K562 (cell line): ENCODE data around the gene ANKZF1. TPM values are rescaled to one million over a fixed set of nuclear protein-coding genes. Genes with fewer than 3 reads are reported as not detected.
A peak's percentile ranks its signal among the peaks of the same experiment; 100 is the strongest.

Experiments
- ATAC-seq: fragments of 200-7000 bp; cut with Tn5 transposase; 3 replicates; pipeline ENCODE4 v1.9.1; 2020; ENCODE audit warnings: moderate library complexity
- BruUV-seq: library from RNA; stranded (reverse); fragments of 400-500 nt; replicated peaks from 2 replicates; lab custom pipeline; 2021; lab: Mats Ljungman, UMichigan
- CTCF ChIA-PET: fragments of 300-600 bp; formaldehyde crosslinking; extraction: SDS; loops from one replicate; lab custom pipeline; 2021; ENCODE audit warnings: low intra/inter-chr PET ratio; lab: Yijun Ruan, JAX
- POLR2A ChIA-PET: fragments of 300-600, 350-650 bp; sonication (Branson Sonifier 250); formaldehyde crosslinking; extraction: SDS; loops from one replicate; lab custom pipeline; 2021; ENCODE audit warnings: antibody characterized with exemption, inconsistent platforms; lab: Yijun Ruan, JAX
- DNase-seq, 4 experiments: peaks; one replicate each; pipeline versions ENCODE4 v3.0.0 to v3.0.0-alpha.2; 2011 to 2018; ENCODE audit warnings: low spot score in 3 of 4, mixed read lengths in 3 of 4; ENCODE audit errors: extremely low read depth in 1 of 4
- FAIRE-seq: peaks from 2 replicates; lab custom pipeline; 2011; peaks lifted over from hg19 to GRCh38; lab: Jason Lieb, UNC
- H2AFZ ChIP-seq: 2 replicates; pipeline ENCODE4 v1.6.0; 2011; ENCODE audit warnings: low read depth, low read length, control low read depth, inconsistent platforms
- H3K27ac ChIP-seq: fragments of 200-600 bp; 3 replicates; pipeline ENCODE4 v1.8.0; 2011; ENCODE audit warnings: low read depth, mild to moderate bottlenecking, control low read depth, inconsistent platforms, low read length, moderate library complexity, mixed read lengths; ENCODE audit errors: extremely low read depth
- H3K27me3 ChIP-seq, 2 experiments: fragments of 300-600 bp in 1 of 2; 2 replicates in 1 of 2; 3 replicates in 1 of 2; pipeline versions ENCODE4 v1.6.0 to v1.8.0; 2011; ENCODE audit warnings: inconsistent platforms in 2 of 2, low read length in 2 of 2, mild to moderate bottlenecking in 1 of 2, mixed read lengths in 1 of 2, moderate library complexity in 1 of 2; ENCODE audit not compliant: control insufficient read depth in 2 of 2, insufficient read depth in 2 of 2
- H3K36me3 ChIP-seq: fragments of 300-600 bp; 3 replicates; pipeline ENCODE4 v1.8.0; 2011; ENCODE audit warnings: mild to moderate bottlenecking, low read length, inconsistent platforms; ENCODE audit not compliant: control insufficient read depth, insufficient read depth
- H3K4me1 ChIP-seq, 2 experiments: fragments of 200-600 bp in 1 of 2; replicated peaks in 1 of 2; 2 replicates in 1 of 2; 3 replicates in 1 of 2; pipeline versions ENCODE4 v1.5.1 to v1.8.0; 2011; ENCODE audit warnings: inconsistent platforms in 2 of 2, low read length in 2 of 2, mild to moderate bottlenecking in 1 of 2, mixed read lengths in 1 of 2, moderate library complexity in 1 of 2; ENCODE audit not compliant: control insufficient read depth in 2 of 2, insufficient read depth in 2 of 2
- H3K4me2 ChIP-seq: 2 replicates; pipeline ENCODE4 v1.6.1; 2011; ENCODE audit warnings: low read length, control low read depth, inconsistent platforms, mixed read lengths; ENCODE audit not compliant: insufficient read depth
- H3K4me3 ChIP-seq: fragments of 200-600 bp; sonication (generic), shearing (Covaris generic); 2 replicates; pipeline ENCODE4 v1.5.1; 2016; ENCODE audit warnings: control low read depth, inconsistent platforms
- H3K79me2 ChIP-seq: fragments of 200-600 bp; 3 replicates; pipeline ENCODE4 v1.8.0; 2011; ENCODE audit warnings: low read length, inconsistent platforms; ENCODE audit not compliant: control insufficient read depth, insufficient read depth
- H3K9ac ChIP-seq, 2 experiments: 2 replicates each; pipeline versions ENCODE4 v1.6.0 to v1.6.1; 2011; ENCODE audit warnings: low read depth in 2 of 2, low read length in 2 of 2, control low read depth in 1 of 2, inconsistent platforms in 1 of 2, mild to moderate bottlenecking in 1 of 2, mixed read lengths in 1 of 2; ENCODE audit not compliant: insufficient read depth in 1 of 2
- H3K9me1 ChIP-seq: one replicate; pipeline ENCODE4 v1.6.0; 2011; ENCODE audit warnings: inconsistent platforms, mild to moderate bottlenecking, low read length, moderate library complexity; ENCODE audit not compliant: control insufficient read depth, insufficient read depth
- H3K9me3 ChIP-seq: replicated peaks from 2 replicates; pipeline ENCODE4 v1.5.1; 2011; ENCODE audit warnings: low read depth, low read length, inconsistent platforms; ENCODE audit not compliant: control insufficient read depth, insufficient read depth
- H4K20me1 ChIP-seq: replicated peaks from 2 replicates; pipeline ENCODE4 v1.6.1; 2011; ENCODE audit warnings: low read length, inconsistent platforms, mixed read lengths; ENCODE audit not compliant: control insufficient read depth, insufficient read depth
- ASH1L ChIP-seq: fragments of 450-650 bp; IDR thresholded peaks from 2 replicates; pipeline ENCODE4 v1.6.1; 2018; ENCODE audit warnings: borderline replicate concordance, mild to moderate bottlenecking, low read depth; ENCODE audit not compliant: partially characterized antibody
- CHCHD3 ChIP-seq: fragments of 250-450 bp; sonication (Bioruptor Pico); IDR thresholded peaks from 2 replicates; pipeline ENCODE4 v2.1.2; 2022; ENCODE audit warnings: mild to moderate bottlenecking
- DMBX1 ChIP-seq: fragments of 250-450 bp; sonication (Bioruptor Pico); IDR thresholded peaks from 2 replicates; pipeline ENCODE4 v1.8.0; 2022; ENCODE audit warnings: inconsistent platforms, mild to moderate bottlenecking, moderate library complexity, borderline replicate concordance
- IFI16 ChIP-seq: fragments of 250-450 bp; sonication (Bioruptor Pico); IDR thresholded peaks from 2 replicates; pipeline ENCODE4 v2.1.2; 2022; ENCODE audit warnings: mild to moderate bottlenecking, inconsistent platforms
- POLR2AphosphoS2 ChIP-seq: IDR thresholded peaks from 2 replicates; pipeline ENCODE4 v1.6.1; 2012; ENCODE audit warnings: low read length, improper control_type of control experiment
- SMARCA4 ChIP-seq: fragments of 450-650 bp; IDR thresholded peaks from 2 replicates; pipeline ENCODE4 v1.6.1; 2016
- SREBF2 ChIP-seq: sonication (generic); formaldehyde crosslinking; IDR thresholded peaks from 2 replicates; pipeline ENCODE4 v1.4.0; 2020; ENCODE audit warnings: mild to moderate bottlenecking, missing genetic modification reagents
- TBL1XR1 ChIP-seq, 2 experiments: IDR thresholded peaks; 2 replicates each; pipeline ENCODE4 v1.6.1; 2012; ENCODE audit warnings: improper control_type of control experiment in 2 of 2, low read length in 2 of 2, mild to moderate bottlenecking in 1 of 2
- ZNF140 ChIP-seq: fragments of 250-450 bp; sonication (Bioruptor Pico); IDR thresholded peaks from 2 replicates; pipeline ENCODE4 v1.8.0; 2021; ENCODE audit warnings: moderate library complexity, mild to moderate bottlenecking, inconsistent platforms
- WGBS: fragments of 100-300 bp; shearing (Covaris generic); methylation state at CpG from one replicate; pipeline ENCODE4 v1.1.6; 2016; ENCODE audit warnings: low coverage, mixed read lengths; ENCODE audit not compliant: insufficient coverage; ENCODE audit errors: missing lambda C conversion rate; 5-methylcytosine and 5-hydroxymethylcytosine counted together
- in situ Hi-C: fragments of 300-500 bp; cut with MboI; formaldehyde crosslinking; loops from 4 replicates; pipeline ENCODE4 v1.15.0; 2018; ENCODE audit warnings: inconsistent platforms, mixed read lengths
- intact Hi-C: fragments of 100-400 bp; cut with micrococcal nuclease; formaldehyde crosslinking; loops from 2 replicates; pipeline ENCODE4 v1.14.2; 2022
- polyA plus RNA-seq, 8 experiments: library from polyadenylated mRNA; depleted of rRNA in 4 of 8; stranded (reverse) in 5 of 8; unstranded in 3 of 8; fragments of >200 nt; fragmentation: Nextera tagmentation in 2 of 8; fragmentation: Illumina TruSeq in 1 of 8; extraction: Ambion mirVana in 2 of 8; extraction: Trizol in 1 of 8; gene quantifications; 2 replicates each; pipeline versions ENCODE4 v1.2.1 to v1.2.3, GENCODE V29; 2011 to 2014; ENCODE audit warnings: inconsistent platforms in 1 of 8, missing spikeins in 1 of 8
- total RNA-seq, 7 experiments: library from RNA; depleted of rRNA in 6 of 7; stranded (reverse); fragments of >200 nt in 6 of 7; fragmentation: Illumina TruSeq in 2 of 7; extraction: Trizol in 2 of 7; gene quantifications; 2 replicates each; pipeline versions ENCODE4 v1.2.1 to v1.2.3, GENCODE V29; 2011 to 2021; ENCODE audit warnings: low replicate concordance in 1 of 7
- TF ChIP-seq, protein P1 (sequence below): fragments of 450-650 bp; IDR thresholded peaks from 2 replicates; pipeline ENCODE4 v1.6.1; 2017; ENCODE audit warnings: antibody characterized with exemption, mild to moderate bottlenecking
- TF ChIP-seq, protein P2 (sequence below): fragments of 250-450 bp; sonication (Bioruptor Pico); IDR thresholded peaks from 2 replicates; pipeline ENCODE4 v1.4.0; 2020
- TF ChIP-seq, protein P3 (sequence below), 3 experiments: fragments of 200-800 bp in 1 of 3; sonication (Bioruptor generic) in 1 of 3; sonication (generic) in 1 of 3; formaldehyde crosslinking in 1 of 3; IDR thresholded peaks; 2 replicates each; pipeline versions ENCODE4 v1.6.1 to v1.8.0; 2016 to 2022; ENCODE audit warnings: mild to moderate bottlenecking in 2 of 3, missing compliant biosample characterization in 2 of 3, missing genetic modification characterization in 2 of 3, missing genetic modification reagents in 1 of 3

Gene ANKZF1
- total and polyA plus RNA-seq, 9 of the 15 experiments (the other 6 are each of a cell fraction or from before 2014, with no cell fraction given), result 3.1 to 60.6 (median 31.0) TPM

DNA sequence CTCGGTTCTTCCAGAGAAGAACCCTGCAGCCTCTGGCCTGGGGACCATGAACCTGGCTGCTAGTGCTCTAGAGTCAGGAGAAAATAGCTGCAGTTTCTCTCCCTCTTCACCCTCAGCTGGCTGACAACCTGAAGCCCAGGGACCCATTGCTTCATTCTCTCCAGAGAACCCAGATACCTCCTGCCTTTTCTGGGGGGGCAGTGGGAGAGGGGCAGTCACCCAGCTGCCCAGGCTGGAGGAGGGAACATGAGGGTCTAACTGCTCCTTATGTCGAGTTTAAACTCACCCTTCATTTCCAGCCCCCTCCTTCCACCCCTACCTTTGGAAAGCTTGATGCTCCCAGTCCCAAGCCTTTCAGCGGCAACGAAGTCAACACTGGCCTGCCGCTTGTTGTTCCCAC, 30.6 kb upstream of the ANKZF1 start:
- H3K9me1 ChIP-seq, result no peaks in the 10 kb centered on the region
- POLR2A ChIA-PET, result no interaction called here
- intact Hi-C loops (no loop called here), in situ Hi-C loops (no loop called here)
- CTCF ChIA-PET, result no interaction called here
- TF ChIP-seq, protein P1, sequence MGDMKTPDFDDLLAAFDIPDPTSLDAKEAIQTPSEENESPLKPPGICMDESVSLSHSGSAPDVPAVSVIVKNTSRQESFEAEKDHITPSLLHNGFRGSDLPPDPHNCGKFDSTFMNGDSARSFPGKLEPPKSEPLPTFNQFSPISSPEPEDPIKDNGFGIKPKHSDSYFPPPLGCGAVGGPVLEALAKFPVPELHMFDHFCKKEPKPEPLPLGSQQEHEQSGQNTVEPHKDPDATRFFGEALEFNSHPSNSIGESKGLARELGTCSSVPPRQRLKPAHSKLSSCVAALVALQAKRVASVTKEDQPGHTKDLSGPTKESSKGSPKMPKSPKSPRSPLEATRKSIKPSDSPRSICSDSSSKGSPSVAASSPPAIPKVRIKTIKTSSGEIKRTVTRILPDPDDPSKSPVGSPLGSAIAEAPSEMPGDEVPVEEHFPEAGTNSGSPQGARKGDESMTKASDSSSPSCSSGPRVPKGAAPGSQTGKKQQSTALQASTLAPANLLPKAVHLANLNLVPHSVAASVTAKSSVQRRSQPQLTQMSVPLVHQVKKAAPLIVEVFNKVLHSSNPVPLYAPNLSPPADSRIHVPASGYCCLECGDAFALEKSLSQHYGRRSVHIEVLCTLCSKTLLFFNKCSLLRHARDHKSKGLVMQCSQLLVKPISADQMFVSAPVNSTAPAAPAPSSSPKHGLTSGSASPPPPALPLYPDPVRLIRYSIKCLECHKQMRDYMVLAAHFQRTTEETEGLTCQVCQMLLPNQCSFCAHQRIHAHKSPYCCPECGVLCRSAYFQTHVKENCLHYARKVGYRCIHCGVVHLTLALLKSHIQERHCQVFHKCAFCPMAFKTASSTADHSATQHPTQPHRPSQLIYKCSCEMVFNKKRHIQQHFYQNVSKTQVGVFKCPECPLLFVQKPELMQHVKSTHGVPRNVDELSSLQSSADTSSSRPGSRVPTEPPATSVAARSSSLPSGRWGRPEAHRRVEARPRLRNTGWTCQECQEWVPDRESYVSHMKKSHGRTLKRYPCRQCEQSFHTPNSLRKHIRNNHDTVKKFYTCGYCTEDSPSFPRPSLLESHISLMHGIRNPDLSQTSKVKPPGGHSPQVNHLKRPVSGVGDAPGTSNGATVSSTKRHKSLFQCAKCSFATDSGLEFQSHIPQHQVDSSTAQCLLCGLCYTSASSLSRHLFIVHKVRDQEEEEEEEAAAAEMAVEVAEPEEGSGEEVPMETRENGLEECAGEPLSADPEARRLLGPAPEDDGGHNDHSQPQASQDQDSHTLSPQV, result no peak
- TF ChIP-seq IFI16 (no peak), SREBF2 (no peak), DMBX1 (CRISPR knock-in tag) (no peak), POLR2AphosphoS2 (no peak), TBL1XR1 (IDR thresholded peaks at IDR 0.05; ENCODE audit: low read length in 2 of 2) (no peak), CHCHD3 (CRISPR knock-in tag) (no peak), SMARCA4 (no peak), ZNF140 (CRISPR knock-in tag) (no peak), ASH1L (no peak)
- TF ChIP-seq, protein P2, sequence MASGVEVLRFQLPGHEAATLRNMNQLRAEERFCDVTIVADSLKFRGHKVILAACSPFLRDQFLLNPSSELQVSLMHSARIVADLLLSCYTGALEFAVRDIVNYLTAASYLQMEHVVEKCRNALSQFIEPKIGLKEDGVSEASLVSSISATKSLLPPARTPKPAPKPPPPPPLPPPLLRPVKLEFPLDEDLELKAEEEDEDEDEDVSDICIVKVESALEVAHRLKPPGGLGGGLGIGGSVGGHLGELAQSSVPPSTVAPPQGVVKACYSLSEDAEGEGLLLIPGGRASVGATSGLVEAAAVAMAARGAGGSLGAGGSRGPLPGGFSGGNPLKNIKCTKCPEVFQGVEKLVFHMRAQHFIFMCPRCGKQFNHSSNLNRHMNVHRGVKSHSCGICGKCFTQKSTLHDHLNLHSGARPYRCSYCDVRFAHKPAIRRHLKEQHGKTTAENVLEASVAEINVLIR (CRISPR knock-in tag), result no peak
- TF ChIP-seq, protein P3, sequence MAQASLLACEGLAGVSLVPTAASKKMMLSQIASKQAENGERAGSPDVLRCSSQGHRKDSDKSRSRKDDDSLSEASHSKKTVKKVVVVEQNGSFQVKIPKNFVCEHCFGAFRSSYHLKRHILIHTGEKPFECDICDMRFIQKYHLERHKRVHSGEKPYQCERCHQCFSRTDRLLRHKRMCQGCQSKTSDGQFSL (CRISPR knock-in tag; IDR thresholded peaks at IDR 0.05), result no peak
- TF ChIP-seq, protein P3 (tag; IDR thresholded peaks at IDR 0.05), result no peak
- H3K4me3 ChIP-seq, result no peak overlapping the region
- H3K36me3 ChIP-seq, result no peaks in the 10 kb centered on the region
- DNase-seq (no peak), ATAC-seq (no peak), FAIRE-seq (no peak)
- no peaks in the 10 kb centered on the region for H3K27me3 ChIP-seq
- H3K27ac ChIP-seq, result no peak overlapping the region
- H4K20me1 ChIP-seq, result no peaks in the 10 kb centered on the region
- no peaks in the 10 kb centered on the region for H3K4me1 ChIP-seq
- H3K9me3 ChIP-seq, result no peaks in the 10 kb centered on the region
- H3K79me2 ChIP-seq, result no peaks in the 10 kb centered on the region
- WGBS, result 41% methylated on average over 5 of the region's 5 CpGs
- H3K4me2 ChIP-seq, result no peak overlapping the region
- BruUV-seq, result no TSS peak
- H2AFZ ChIP-seq, result peak overlapping the region; percentile 45; the same call in 1 of the 2 replicates
- no peak overlapping the region for H3K9ac ChIP-seq
